ENCODE data around the gene KRT4. TPM values are rescaled to one million over a fixed set of nuclear protein-coding genes. Genes with fewer than 3 reads are reported as not detected.

KRT4 gene
- total RNA-seq, 1 experiment from 2014 or later: 5.2 TPM

DNA sequence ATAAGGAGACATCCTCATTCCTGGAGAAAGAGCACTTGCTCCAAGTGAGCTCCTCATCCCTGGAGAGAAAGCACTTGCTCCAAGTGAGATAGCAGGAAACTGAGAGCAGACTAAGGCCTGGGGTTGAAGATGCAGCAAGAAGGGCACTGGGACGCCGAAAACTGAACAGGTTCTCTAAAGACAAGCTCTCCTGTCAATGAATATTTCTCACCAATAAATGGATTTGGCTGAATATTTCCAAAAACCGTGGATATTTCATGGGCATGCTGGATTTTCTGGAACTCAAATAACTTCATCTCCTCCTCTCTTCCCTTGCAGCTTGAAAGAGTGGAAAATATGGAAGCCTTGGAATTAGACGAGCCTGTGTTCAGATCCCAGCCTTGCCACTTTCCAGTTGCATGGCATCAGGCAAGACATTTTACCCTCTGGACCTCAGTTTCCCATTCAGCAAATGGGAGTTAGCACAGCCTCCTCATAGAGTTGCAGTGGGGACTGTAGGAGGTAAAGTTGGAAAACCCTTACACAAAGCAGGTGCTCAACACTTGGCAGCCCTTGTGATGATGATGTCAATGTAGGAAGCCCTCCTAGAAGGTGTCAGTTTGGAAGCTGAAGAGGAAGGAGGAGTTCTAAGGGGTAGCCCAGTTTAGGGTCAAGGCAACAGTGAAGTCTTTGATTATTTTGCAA, 32.4 kb downstream of the KRT4 start:
- H3K9me3 Mint-ChIP-seq (ENCODE audit: unreplicated experiment): peaks cover 9% of the 10 kb centered on the region
- H3K4me1 Mint-ChIP-seq (ENCODE audit: low read depth, unreplicated experiment): no peaks in the 10 kb centered on the region
- no TSS peak for BruUV-seq (replicated peaks)
- no peak overlapping the region for H3K4me3 Mint-ChIP-seq (ENCODE audit: unreplicated experiment)
- no peak overlapping the region for H3K4me3 ChIP-seq (ENCODE audit: low read depth, low read length)
- TF ChIP-seq, protein P1, sequence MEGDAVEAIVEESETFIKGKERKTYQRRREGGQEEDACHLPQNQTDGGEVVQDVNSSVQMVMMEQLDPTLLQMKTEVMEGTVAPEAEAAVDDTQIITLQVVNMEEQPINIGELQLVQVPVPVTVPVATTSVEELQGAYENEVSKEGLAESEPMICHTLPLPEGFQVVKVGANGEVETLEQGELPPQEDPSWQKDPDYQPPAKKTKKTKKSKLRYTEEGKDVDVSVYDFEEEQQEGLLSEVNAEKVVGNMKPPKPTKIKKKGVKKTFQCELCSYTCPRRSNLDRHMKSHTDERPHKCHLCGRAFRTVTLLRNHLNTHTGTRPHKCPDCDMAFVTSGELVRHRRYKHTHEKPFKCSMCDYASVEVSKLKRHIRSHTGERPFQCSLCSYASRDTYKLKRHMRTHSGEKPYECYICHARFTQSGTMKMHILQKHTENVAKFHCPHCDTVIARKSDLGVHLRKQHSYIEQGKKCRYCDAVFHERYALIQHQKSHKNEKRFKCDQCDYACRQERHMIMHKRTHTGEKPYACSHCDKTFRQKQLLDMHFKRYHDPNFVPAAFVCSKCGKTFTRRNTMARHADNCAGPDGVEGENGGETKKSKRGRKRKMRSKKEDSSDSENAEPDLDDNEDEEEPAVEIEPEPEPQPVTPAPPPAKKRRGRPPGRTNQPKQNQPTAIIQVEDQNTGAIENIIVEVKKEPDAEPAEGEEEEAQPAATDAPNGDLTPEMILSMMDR (IDR thresholded peaks at IDR 0.05; ENCODE audit: insufficient read depth in 1 of 2, low read depth in 1 of 2, low read length in 1 of 2, severe bottlenecking in 1 of 2, unreplicated experiment in 1 of 2): no peak
- ChIA-PET CTCF (no interaction called here), POLR2A (no interaction called here)
- no peaks in the 10 kb centered on the region for H3K36me3 Mint-ChIP-seq (ENCODE audit: insufficient read depth, unreplicated experiment)
- DNase-seq: no peak
- H3K27ac Mint-ChIP-seq (ENCODE audit: unreplicated experiment): no peak overlapping the region
- H3K27me3 ChIP-seq (replicated peaks; ENCODE audit: control insufficient read depth, insufficient read depth, low read length): no peaks in the 10 kb centered on the region
- intact Hi-C loops (cut with micrococcal nuclease; ENCODE audit: unreplicated experiment): no loop called here
- peaks cover 16% of the 10 kb centered on the region for H3K27me3 Mint-ChIP-seq (ENCODE audit: insufficient read depth, unreplicated experiment)
- H3K36me3 ChIP-seq (ENCODE audit: control insufficient read depth, insufficient read depth, low read length): no peaks in the 10 kb centered on the region
- H3K9me3 ChIP-seq: no peaks in the 10 kb centered on the region
- no peaks in the 10 kb centered on the region for H3K4me1 ChIP-seq

DNA sequence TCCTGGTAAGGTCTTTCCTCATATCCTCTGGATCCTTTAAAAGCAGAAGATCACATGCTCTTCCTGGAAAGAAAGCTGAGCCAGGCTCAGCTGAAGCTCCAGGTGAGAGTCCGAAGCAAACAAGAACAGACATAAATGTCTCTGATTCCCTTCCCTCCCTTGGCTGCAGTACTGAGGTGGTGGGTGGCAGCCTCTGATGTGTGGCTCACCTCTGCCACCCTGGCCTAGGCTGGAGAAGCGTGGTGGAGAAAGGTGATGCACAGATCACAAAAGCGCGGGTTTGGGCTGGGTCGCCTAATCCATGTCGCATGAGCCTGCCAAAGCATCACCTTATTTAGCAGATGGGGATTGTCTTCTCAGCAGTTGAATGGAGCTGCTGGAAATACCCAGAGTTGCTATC, 34.0 kb downstream of the KRT4 start:
- no peaks in the 10 kb centered on the region for H3K27me3 ChIP-seq (replicated peaks; ENCODE audit: control insufficient read depth, insufficient read depth, low read length)
- intact Hi-C loops (cut with micrococcal nuclease; ENCODE audit: unreplicated experiment): no loop called here
- H3K9me3 Mint-ChIP-seq (ENCODE audit: unreplicated experiment): no peaks in the 10 kb centered on the region
- CTCF ChIA-PET: no interaction called here
- no peak for DNase-seq
- H3K4me1 Mint-ChIP-seq (ENCODE audit: low read depth, unreplicated experiment): no peaks in the 10 kb centered on the region
- no peak overlapping the region for H3K4me3 Mint-ChIP-seq (ENCODE audit: unreplicated experiment)
- H3K36me3 Mint-ChIP-seq (ENCODE audit: insufficient read depth, unreplicated experiment): no peaks in the 10 kb centered on the region
- no peak overlapping the region for H3K4me3 ChIP-seq (ENCODE audit: low read depth, low read length)
- no peaks in the 10 kb centered on the region for H3K9me3 ChIP-seq
- H3K27ac Mint-ChIP-seq (ENCODE audit: unreplicated experiment): no peak overlapping the region
- H3K4me1 ChIP-seq: no peaks in the 10 kb centered on the region
- no peaks in the 10 kb centered on the region for H3K36me3 ChIP-seq (ENCODE audit: control insufficient read depth, insufficient read depth, low read length)
- peaks cover 9% of the 10 kb centered on the region for H3K27me3 Mint-ChIP-seq (ENCODE audit: insufficient read depth, unreplicated experiment)
- POLR2A ChIA-PET: no interaction called here
- no TSS peak for BruUV-seq (replicated peaks)
- TF ChIP-seq, protein P1 (IDR thresholded peaks at IDR 0.05; ENCODE audit: insufficient read depth in 1 of 2, low read depth in 1 of 2, low read length in 1 of 2, severe bottlenecking in 1 of 2, unreplicated experiment in 1 of 2): no peak

DNA sequence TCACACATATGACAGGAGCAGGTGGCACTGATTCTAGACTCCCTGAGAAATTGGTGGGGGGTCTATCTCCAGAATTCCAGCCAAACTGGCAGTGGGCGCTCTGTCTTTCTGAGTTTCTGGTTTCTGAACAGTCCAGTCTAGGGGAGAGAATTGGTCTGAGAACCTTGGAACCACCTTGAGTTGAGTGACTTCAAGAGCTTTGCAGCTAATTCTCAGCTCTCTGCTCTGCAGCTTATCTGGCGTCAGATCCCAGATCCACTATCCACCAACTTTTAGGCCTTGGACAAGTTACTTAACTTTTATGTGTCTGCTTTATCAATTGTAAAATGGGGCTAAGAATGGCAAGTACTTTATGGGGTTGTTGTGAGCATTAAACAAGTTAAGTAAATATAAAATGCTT, 35.1 kb downstream of the KRT4 start:
- intact Hi-C loops (cut with micrococcal nuclease; ENCODE audit: unreplicated experiment): no loop called here
- TF ChIP-seq, protein P1 (IDR thresholded peaks at IDR 0.05; ENCODE audit: insufficient read depth in 1 of 2, low read depth in 1 of 2, low read length in 1 of 2, severe bottlenecking in 1 of 2, unreplicated experiment in 1 of 2): no peak
- no peak overlapping the region for H3K4me3 ChIP-seq (ENCODE audit: low read depth, low read length)
- BruUV-seq (replicated peaks): no TSS peak
- ChIA-PET CTCF (no interaction called here), POLR2A (no interaction called here)
- H3K27me3 ChIP-seq (replicated peaks; ENCODE audit: control insufficient read depth, insufficient read depth, low read length): no peaks in the 10 kb centered on the region
- H3K9me3 Mint-ChIP-seq (ENCODE audit: unreplicated experiment): no peaks in the 10 kb centered on the region
- H3K36me3 ChIP-seq (ENCODE audit: control insufficient read depth, insufficient read depth, low read length): no peaks in the 10 kb centered on the region
- H3K4me1 ChIP-seq: no peaks in the 10 kb centered on the region
- DNase-seq: no peak
- H3K36me3 Mint-ChIP-seq (ENCODE audit: insufficient read depth, unreplicated experiment): no peaks in the 10 kb centered on the region
- no peak overlapping the region for H3K4me3 Mint-ChIP-seq (ENCODE audit: unreplicated experiment)
- no peaks in the 10 kb centered on the region for H3K9me3 ChIP-seq
- no peak overlapping the region for H3K27ac Mint-ChIP-seq (ENCODE audit: unreplicated experiment)
- no peaks in the 10 kb centered on the region for H3K4me1 Mint-ChIP-seq (ENCODE audit: low read depth, unreplicated experiment)
- peaks cover 6% of the 10 kb centered on the region for H3K27me3 Mint-ChIP-seq (ENCODE audit: insufficient read depth, unreplicated experiment)
